GM19397 (cell line): ENCODE measurements around the gene KIDINS220.
A peak's percentile ranks its signal among the peaks of the same experiment; 100 is the strongest.

Source experiments
- ATAC-seq: cut with Tn5 transposase; IDR thresholded peaks from one replicate; pipeline ENCODE4 v1.9.1; 2021; ENCODE audit warnings: mild to moderate bottlenecking, moderate library complexity; ENCODE audit not compliant: unreplicated experiment

Gene KIDINS220

DNA sequence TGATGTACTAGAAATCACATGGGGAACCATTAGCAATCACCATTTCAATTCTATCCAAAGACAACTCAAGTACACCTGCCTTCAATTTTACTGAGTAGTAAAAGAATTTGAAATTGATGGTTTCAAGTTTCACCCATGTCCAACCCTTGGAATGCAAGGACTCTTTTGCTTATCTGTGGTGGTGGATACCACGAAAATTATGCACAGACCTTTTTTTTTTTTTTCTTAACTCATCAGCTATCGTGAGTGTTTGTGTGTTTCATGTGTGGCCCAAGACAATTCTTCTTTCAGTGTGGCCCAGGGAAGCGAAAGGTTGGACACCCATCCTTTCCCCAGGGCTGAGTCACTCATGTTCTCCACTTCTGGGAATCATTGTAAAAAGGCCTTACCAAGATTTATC is 132.5 kb downstream of the KIDINS220 start:
- ATAC-seq = no peak

GRCh38 chr2:8701681-8702379 is 135.6 kb downstream of the KIDINS220 start:
- ATAC-seq = no peak

DNA sequence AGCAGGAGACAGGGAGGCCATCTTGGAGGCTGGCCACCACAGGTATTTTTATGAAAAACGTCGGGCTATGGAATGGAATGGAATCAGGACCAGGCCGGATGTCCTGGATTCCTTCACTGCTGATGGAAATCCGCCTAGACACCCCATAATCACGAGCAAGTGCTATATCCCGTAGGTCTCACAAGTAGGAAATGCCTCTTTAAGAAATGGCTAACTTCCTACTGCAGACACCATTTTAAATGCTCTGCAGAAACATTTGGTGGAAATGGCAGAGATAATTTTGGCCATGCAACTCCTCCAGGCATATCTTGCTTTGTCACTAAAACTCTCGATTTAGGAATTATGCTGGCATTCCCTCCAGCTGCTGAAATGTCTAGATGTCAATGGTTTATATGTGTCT is 137.6 kb downstream of the KIDINS220 start:
- no peak for ATAC-seq

DNA sequence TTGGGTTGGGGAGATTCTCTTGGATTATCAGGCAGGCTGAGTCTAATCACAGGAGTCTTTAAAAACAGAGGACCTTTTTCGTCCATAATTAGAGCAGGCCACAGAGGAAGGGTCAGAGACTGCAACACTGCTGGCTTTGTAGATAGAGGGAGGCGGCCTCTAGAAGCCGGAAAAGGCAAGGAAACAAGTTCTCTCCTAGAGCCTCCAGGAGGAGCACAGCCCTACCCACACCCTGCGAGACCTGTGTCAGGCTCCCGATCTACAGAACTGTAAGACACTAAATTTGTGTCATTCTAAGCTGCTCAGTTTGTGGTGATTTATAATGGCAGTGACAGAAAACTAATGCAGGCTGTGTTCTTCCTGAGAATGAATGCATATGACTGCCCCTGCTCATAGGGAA is 140.2 kb downstream of the KIDINS220 start:
- no peak for ATAC-seq

DNA sequence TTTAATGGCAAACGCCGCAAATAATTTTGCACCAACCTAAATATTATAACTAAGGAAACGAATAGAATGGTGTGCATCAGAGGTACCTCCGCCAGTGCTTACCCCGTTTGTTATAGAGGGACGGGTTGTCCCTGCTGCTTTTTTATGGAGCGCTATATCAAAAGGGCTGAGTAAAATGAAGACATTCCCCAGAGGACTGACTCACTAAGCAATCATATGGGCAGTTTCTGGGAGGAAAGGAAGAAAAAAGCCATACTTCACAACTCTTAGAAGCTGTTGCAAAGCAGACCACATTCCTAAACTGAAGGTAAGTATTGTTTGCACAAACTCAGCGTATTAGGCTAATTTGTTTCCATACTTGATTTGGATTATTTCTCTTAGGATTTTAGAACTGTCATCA is 142.7 kb downstream of the KIDINS220 start:
- ATAC-seq = no peak

DNA sequence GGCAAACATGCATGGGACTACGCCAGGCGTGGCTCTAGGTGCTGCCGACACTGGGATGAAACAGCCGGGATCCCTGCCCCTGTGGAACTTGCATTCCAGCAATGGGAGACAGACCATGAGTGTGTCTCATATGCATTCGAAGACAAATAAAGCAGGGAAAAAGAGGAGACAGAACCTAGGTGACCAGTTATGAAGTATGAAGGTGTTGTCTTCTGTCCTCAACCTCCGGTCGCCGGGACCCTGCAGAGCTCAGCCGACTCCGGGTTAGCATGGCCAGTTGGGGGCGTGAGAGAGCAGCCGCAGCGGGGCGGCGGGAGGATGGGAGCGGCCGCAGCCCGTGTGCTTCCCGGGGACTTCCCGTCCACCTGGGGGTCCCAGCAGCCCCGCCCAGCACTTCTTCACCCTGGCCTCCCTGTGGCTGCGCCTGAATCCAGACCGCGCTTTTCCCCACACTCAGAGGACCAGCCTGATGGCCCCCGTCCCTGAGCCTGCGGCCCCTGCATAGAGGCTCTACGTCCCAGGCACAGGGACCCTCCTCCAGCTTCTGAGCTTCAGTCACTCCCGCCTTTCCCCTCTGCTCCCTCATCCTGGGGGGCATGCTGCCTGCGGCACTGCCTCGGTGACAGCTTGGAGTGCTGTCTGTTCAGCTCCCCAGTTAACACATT is 144.1 kb downstream of the KIDINS220 start:
- no peak for ATAC-seq

DNA sequence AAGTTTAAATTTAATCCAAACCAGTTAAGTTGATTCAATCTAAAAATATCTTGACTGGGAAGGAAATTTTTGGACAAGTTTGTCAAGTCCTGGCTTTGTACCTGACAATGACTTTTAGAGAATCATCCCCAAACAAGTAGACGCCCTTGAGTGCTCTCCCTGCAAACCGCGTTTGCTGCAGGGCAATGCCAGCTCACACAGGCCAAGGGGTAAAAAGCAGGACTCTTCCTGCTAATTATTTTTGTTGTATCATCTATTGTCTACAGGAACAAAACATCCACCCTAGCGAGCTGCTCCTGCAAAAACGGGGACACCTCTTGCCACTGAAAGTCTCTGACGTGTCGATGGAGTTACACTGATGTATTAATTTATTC is 144.6 kb downstream of the KIDINS220 start:
- ATAC-seq = no peak

- no peak for ATAC-seq
These were observed 145.5 kb downstream of the KIDINS220 start for GRCh38 chr2:8691859-8692437.

GRCh38 chr2:8685697-8686358 is 151.6 kb downstream of the KIDINS220 start:
- ATAC-seq = peak; percentile 41

- ATAC-seq = peak; percentile 6
These were observed 152.3 kb downstream of the KIDINS220 start for GRCh38 chr2:8684878-8685696.

DNA sequence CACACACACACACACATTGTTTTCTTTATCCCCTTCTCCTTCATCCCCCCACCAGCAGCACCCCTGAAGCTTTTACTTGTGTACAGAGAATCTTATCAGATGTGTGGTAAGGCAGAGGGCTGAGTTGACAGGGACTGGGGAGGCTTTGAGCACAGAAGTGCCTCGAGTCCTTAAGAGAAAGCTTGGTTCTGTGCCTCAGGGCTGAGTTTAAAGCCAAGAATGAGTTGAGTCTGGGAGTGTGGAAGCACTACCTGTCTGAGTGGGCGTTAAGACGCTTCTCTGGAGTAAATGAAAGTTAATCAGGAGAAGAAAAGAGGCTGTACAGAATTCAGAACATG is 152.9 kb downstream of the KIDINS220 start:
- no peak for ATAC-seq

DNA sequence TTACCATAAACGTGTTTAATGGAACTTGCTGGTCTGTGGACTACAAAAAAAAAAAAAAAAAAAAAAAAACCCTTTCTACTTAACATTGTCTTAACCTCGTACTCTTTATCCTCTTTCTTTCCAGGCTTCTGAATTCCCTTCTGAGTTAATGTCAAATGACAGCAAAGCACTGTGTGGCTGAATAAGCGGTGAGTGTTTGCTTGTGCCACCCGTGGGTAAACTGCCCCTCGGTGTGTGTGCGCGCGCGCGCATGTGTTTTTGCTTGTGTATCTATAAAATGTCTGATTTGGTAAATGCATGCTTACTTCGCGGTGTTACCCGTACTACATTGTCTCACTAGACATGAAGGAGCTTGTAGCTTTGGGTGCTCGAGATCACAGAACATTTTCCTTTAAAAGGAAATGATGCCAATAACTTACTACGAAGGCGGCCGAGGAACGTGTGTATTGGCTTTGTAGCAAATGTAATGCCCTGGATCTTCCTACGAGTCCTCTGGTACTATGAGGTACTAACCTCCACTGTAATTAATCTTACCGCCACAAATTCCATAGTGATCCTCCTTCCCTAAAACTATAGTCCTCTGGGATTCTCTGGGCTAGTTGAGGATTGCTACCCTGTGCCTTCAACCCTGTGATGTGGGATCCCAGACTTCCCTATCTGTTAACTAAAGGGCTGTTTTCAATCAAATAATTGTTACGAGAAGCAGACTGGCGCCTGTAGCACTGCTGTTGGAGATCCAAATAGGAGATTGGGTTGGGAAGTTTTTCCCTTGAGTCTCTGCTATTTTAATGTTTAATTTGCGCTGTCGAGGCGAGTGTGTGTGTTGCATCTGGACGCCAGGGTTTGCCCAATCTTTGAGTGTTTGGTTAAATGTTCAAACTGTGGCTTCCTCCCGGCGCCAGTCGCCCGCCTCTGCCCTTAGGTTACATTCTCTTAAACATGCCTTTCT is 154.4 kb downstream of the KIDINS220 start:
- ATAC-seq = no peak

DNA sequence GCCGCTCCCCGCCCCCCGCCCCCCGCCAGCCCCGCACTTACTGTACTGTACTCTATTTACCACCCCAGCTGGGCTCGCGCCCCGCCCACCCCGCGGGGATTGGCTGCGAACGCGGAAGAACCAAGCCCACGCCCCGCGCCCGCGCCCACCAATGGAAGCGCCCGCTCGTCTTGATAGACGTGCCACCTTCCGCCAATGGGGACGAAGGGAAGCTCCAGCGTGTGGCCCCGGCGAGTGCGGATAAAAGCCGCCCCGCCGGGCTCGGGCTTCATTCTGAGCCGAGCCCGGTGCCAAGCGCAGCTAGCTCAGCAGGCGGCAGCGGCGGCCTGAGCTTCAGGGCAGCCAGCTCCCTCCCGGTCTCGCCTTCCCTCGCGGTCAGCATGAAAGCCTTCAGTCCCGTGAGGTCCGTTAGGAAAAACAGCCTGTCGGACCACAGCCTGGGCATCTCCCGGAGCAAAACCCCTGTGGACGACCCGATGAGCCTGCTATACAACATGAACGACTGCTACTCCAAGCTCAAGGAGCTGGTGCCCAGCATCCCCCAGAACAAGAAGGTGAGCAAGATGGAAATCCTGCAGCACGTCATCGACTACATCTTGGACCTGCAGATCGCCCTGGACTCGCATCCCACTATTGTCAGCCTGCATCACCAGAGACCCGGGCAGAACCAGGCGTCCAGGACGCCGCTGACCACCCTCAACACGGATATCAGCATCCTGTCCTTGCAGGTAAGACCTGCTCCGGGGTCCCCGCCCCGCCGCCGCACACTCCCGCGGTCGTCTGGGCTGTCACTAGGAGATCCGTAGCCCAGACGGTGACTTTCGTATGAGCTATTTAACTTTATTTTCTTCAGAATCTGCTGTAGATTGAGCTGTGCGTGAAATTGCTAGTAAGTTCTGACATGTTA is 155.4 kb downstream of the KIDINS220 start, which contains the start of gene ID2:
ID2 (plus strand) TSS at position 271 of the 907 bp plus-strand sequence; CDS start at position 381, 110 bp downstream.
- peak; percentile 69 for ATAC-seq

DNA sequence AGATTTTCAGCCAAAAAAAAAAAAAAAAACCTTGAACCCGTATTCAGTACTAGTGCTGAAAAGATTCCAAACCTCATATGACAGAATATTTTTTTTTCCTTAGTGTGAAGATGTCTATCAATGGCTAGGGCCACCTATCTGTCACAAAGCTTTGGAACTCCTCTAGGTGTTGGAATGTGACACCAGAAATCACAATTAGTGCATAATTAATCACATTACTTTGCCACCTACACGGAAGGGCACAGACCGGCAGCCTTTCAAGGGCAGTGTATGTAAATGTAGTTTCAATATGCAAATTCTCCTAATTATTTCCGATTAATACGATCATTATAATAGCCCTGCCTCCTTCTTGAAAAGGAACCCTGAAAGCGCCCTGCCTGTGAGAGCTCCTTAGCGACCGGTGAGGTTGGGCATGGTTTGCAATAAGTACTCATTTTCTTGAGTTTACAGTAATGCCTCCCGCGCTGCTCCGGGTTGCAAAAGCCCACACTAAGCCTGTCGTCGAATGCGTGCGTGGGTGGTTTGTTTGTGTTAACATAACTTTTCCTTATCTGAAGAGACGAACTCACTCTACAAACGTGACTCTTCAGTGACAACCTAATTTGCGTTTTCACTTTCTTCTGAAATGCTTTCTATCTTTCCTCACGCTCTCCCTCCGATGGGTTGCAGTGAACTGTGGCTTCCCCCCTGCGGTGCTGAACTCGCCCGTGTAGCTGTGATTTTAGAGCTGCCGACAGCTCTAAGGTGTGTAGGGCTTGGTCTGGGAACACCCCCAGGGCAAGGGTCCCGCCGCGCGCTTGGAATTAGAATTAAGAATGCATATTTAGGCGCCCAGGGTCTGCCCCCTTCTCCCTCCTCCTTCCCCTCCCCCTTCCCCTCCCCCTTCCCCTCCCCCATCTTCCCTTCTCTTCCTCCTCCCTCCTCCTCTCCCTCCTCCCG is 156.3 kb downstream of the KIDINS220 start:
- ATAC-seq = no peak

DNA sequence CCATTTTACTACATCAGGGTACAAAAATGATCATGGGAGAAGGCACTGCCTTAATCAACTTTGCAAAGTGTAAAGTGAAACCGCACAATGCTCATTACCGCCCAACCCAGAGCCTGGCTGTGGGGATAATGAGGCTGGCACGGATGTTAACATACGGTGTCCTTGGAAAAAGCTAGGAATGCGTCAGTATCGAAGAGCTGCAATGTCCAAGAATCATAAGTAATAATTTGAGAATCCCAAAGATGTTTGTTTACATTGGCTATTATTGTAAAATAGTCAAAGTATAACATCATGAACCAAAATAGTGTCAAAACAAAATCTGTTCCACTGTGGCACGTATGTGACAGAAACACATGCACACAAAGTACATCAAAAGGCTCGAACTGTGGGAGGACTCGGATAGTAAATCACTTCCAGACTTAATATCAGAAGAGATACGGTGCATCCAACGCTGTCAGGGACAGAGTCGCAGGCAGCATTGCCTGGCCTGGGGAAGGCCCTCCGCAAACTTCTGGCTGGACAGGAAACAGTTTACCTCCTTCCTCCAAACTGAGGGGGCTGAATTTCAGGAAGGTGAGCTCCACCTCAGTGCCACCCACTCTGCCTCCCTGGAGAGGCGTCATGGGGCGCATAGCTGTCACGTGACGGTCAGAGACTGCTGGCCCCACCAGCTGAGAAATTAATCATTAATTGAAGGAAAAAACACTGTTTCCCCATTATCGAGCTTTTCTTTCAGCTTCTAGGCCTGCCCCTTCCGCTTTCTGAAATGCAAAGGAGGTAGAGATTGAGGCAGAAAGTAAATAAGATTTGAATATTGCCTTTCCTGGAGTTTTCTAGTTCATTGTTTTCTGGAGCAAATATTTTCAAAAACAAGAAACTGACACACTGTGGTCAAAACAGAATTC is 157.3 kb downstream of the KIDINS220 start:
- no peak for ATAC-seq

- no peak for ATAC-seq
These were observed 157.9 kb downstream of the KIDINS220 start for GRCh38 chr2:8679567-8679826.
